NOMO-1 (cell line): ENCODE results near the gene ASTN2.

ENCODE experiments used
- DNase-seq, 2 experiments: peaks; one replicate each; lab custom pipeline; 2025; ENCODE audit not compliant: unreplicated experiment in 2 of 2; lab: John Stamatoyannopoulos, UW

The ASTN2 gene

GRCh38 chr9:117123729-117124128, 291.1 kb downstream of the ASTN2 start:
- DNase-seq: no peak

GRCh38 chr9:117122953-117123352, 291.9 kb downstream of the ASTN2 start:
- no peak for DNase-seq

GRCh38 chr9:117122102-117122501, 292.8 kb downstream of the ASTN2 start:
- DNase-seq: no peak

- no peak for DNase-seq
These were observed 293.5 kb downstream of the ASTN2 start for GRCh38 chr9:117121316-117121715.

- DNase-seq: no peak
These were observed 294.8 kb downstream of the ASTN2 start for GRCh38 chr9:117120061-117120460.

- DNase-seq: no peak
These were observed 298.8 kb downstream of the ASTN2 start for GRCh38 chr9:117116084-117116483.

GRCh38 chr9:117114768-117115167, 300.1 kb downstream of the ASTN2 start:
- no peak for DNase-seq

GRCh38 chr9:117104716-117105495, 310.0 kb downstream of the ASTN2 start:
- DNase-seq: no peak

GRCh38 chr9:117104206-117104605, 310.7 kb downstream of the ASTN2 start:
- no peak for DNase-seq

GRCh38 chr9:117103438-117104110, 311.3 kb downstream of the ASTN2 start:
- DNase-seq: no peak

- no peak for DNase-seq
These were observed 313.8 kb downstream of the ASTN2 start for GRCh38 chr9:117101008-117101407.

GRCh38 chr9:117098331-117098730, 316.5 kb downstream of the ASTN2 start:
- no peak for DNase-seq

- DNase-seq: no peak
These were observed 317.1 kb downstream of the ASTN2 start for GRCh38 chr9:117097761-117098160.

- no peak for DNase-seq
These were observed 318.7 kb downstream of the ASTN2 start for GRCh38 chr9:117096138-117096537.

GRCh38 chr9:117095081-117095480, 319.8 kb downstream of the ASTN2 start:
- DNase-seq: no peak

GRCh38 chr9:117093891-117094844, 320.7 kb downstream of the ASTN2 start:
- DNase-seq: no peak

GRCh38 chr9:117092582-117092981, 322.3 kb downstream of the ASTN2 start:
- DNase-seq: no peak

GRCh38 chr9:117091529-117091928, 323.3 kb downstream of the ASTN2 start:
- DNase-seq: no peak

GRCh38 chr9:117088786-117089185, 326.1 kb downstream of the ASTN2 start:
- DNase-seq: no peak

- no peak for DNase-seq
These were observed 326.7 kb downstream of the ASTN2 start for GRCh38 chr9:117088140-117088539.

- no peak for DNase-seq
These were observed 330.6 kb downstream of the ASTN2 start for GRCh38 chr9:117084221-117084620.
